B cell (primary cell): Measurements from ENCODE around the gene CRAT. TPM values are rescaled to one million over a fixed set of nuclear protein-coding genes. Genes with fewer than 3 reads are reported as not detected.

Experiments
- ATAC-seq: fragments of 200-7000 bp; cut with Tn5 transposase; one replicate; pipeline ENCODE4 v1.10.0; 2021; ENCODE audit warnings: low read depth, mild to moderate bottlenecking, moderate number of reproducible peaks, moderate library complexity
- CTCF ChIA-PET: fragments of 350-600 bp; sonication (Branson Sonifier 250); formaldehyde crosslinking; loops from one replicate; lab custom pipeline; 2021; ENCODE audit warnings: antibody characterized with exemption, inconsistent platforms; lab: Charles Lee
- POLR2A ChIA-PET: fragments of 350-600 bp; sonication (Branson Sonifier 250); formaldehyde crosslinking; loops from one replicate; lab custom pipeline; 2021; ENCODE audit warnings: antibody characterized with exemption; lab: Charles Lee
- DNase-seq: peaks from one replicate; pipeline ENCODE4 v3.0.0; 2013
- H2AFZ ChIP-seq: 2 replicates; pipeline ENCODE4 v1.6.1; 2012; ENCODE audit warnings: mild to moderate bottlenecking, low read depth, low read length; ENCODE audit not compliant: insufficient read depth, poor library complexity, severe bottlenecking
- H3K27ac ChIP-seq, 2 donors: 1 replicate in 1 of 2; 2 replicates in 1 of 2; pipeline ENCODE4 v1.5.1; 2012 to 2013; ENCODE audit warnings: low read length in 2 of 2, mild to moderate bottlenecking in 2 of 2, moderate library complexity in 1 of 2
- H3K27me3 ChIP-seq, 4 experiments: fragments of 200-600 bp in 1 of 4; sonication (generic) in 1 of 4; replicated peaks in 1 of 4; 1 replicate in 2 of 4; 2 replicates in 2 of 4; pipeline versions ENCODE4 v1.6.1 to v1.7.0; 2013 to 2016; ENCODE audit warnings: low read length in 3 of 4, mild to moderate bottlenecking in 2 of 4, mixed read lengths in 1 of 4, moderate library complexity in 1 of 4; ENCODE audit not compliant: insufficient read depth in 4 of 4, control insufficient read depth in 3 of 4; ENCODE audit errors: control extremely low read depth in 1 of 4
- H3K36me3 ChIP-seq, 2 experiments: replicated peaks in 1 of 2; 1 replicate in 1 of 2; 2 replicates in 1 of 2; pipeline versions ENCODE4 v1.6.1 to v1.7.1; 2013; ENCODE audit warnings: low read length in 1 of 2; ENCODE audit not compliant: insufficient read depth in 2 of 2, control insufficient read depth in 1 of 2; ENCODE audit errors: control extremely low read depth in 1 of 2, extremely low read depth in 1 of 2
- H3K4me1 ChIP-seq, 2 donors: fragments of 200-600 bp in 1 of 2; sonication (generic) in 1 of 2; 1 replicate in 1 of 2; 2 replicates in 1 of 2; pipeline versions ENCODE4 v1.5.1 to v1.6.1; 2013 to 2017; ENCODE audit warnings: low read length in 2 of 2; ENCODE audit not compliant: control insufficient read depth in 2 of 2, insufficient read depth in 2 of 2
- H3K4me2 ChIP-seq: replicated peaks from 2 replicates; pipeline ENCODE3; 2012; ENCODE audit warnings: mild to moderate bottlenecking, low read depth, low read length; ENCODE audit not compliant: poor library complexity, severe bottlenecking
- H3K4me3 ChIP-seq, 5 experiments: fragments of 200-600 bp in 1 of 5; sonication (generic) in 1 of 5; 1 replicate in 3 of 5; 2 replicates in 2 of 5; pipeline versions ENCODE4 v1.5.1 to v1.7.0; 2011 to 2016; ENCODE audit warnings: low read length in 4 of 5, mild to moderate bottlenecking in 4 of 5, low read depth in 2 of 5, control low read depth in 1 of 5, moderate library complexity in 1 of 5; ENCODE audit not compliant: insufficient read depth in 1 of 5; ENCODE audit errors: control extremely low read depth in 1 of 5, extremely low read depth in 1 of 5
- H3K79me2 ChIP-seq: fragments of 200-600 bp; sonication (generic); one replicate; pipeline ENCODE4 v1.6.0; 2016; ENCODE audit warnings: low read length; ENCODE audit not compliant: control insufficient read depth, insufficient read depth
- H3K9ac ChIP-seq: fragments of 200-600 bp; sonication (generic); 2 replicates; pipeline ENCODE4 v1.6.1; 2017; ENCODE audit warnings: mild to moderate bottlenecking, low read length, moderate library complexity
- H3K9me3 ChIP-seq, 3 donors: one replicate each; pipeline versions ENCODE4 v1.6.1 to v1.7.1; 2013; ENCODE audit warnings: low read length in 2 of 3; ENCODE audit not compliant: control insufficient read depth in 2 of 3, insufficient read depth in 1 of 3; ENCODE audit errors: control extremely low read depth in 1 of 3
- H4K20me1 ChIP-seq: 2 replicates; pipeline ENCODE4 v1.6.0; 2012; ENCODE audit warnings: mild to moderate bottlenecking, low read length; ENCODE audit not compliant: insufficient read depth, control insufficient read depth, poor library complexity, severe bottlenecking
- H3K27ac Mint-ChIP-seq: one replicate; pipeline ENCODE4 v1.8.0; 2021; ENCODE audit warnings: mixed read lengths
- H3K27me3 Mint-ChIP-seq: one replicate; pipeline ENCODE4 v1.8.0; 2021; ENCODE audit warnings: mixed read lengths
- H3K4me1 Mint-ChIP-seq: one replicate; pipeline ENCODE4 v1.8.0; 2021; ENCODE audit warnings: mixed read lengths
- H3K4me3 Mint-ChIP-seq: one replicate; pipeline ENCODE4 v1.8.0; 2021; ENCODE audit warnings: mixed read lengths
- H3K9me3 Mint-ChIP-seq: one replicate; pipeline ENCODE4 v1.8.0; 2022; ENCODE audit warnings: mixed read lengths; ENCODE audit not compliant: insufficient read depth
- CTCF ChIP-seq: fragments of 200-600 bp; IDR thresholded peaks from one replicate; pipeline ENCODE4 v1.8.0; 2022; ENCODE audit warnings: antibody characterized with exemption, mild to moderate bottlenecking
- EZH2 ChIP-seq: IDR thresholded peaks from 2 replicates; pipeline ENCODE4 v1.6.1; 2012; ENCODE audit warnings: borderline replicate concordance, low read depth, mild to moderate bottlenecking, moderate library complexity, low read length; ENCODE audit not compliant: insufficient read depth, poor library complexity, severe bottlenecking
- WGBS: methylation state at CpG from one replicate; pipeline ENCODE4 v1.1.5; 2013; ENCODE audit warnings: missing lambda C conversion rate; ENCODE audit not compliant: insufficient coverage; 5-methylcytosine and 5-hydroxymethylcytosine counted together
- intact Hi-C: fragments of 100-400 bp; cut with micrococcal nuclease; formaldehyde crosslinking; loops from one replicate; pipeline ENCODE4 v1.10.0; 2022
- polyA plus RNA-seq: library from polyadenylated mRNA; depleted of rRNA; stranded (reverse); fragments of >200 nt; gene quantifications from 2 replicates; pipeline ENCODE4 v1.2.3, GENCODE V29; 2012
- total RNA-seq, 2 donors: library from RNA; stranded (reverse); fragments of 120-200 nt in 1 of 2; gene quantifications; 1 replicate in 1 of 2; 2 replicates in 1 of 2; pipeline versions ENCODE4 v1.2.3 to v1.2.4, GENCODE V29; 2013 to 2022

Gene CRAT
- total and polyA plus RNA-seq, 2 donors (not counting 1 experiment from before 2014, with no cell fraction given) = 8.0 to 14.1 TPM

- H3K9me3 Mint-ChIP-seq = no peaks in the 10 kb centered on the region
- CTCF ChIA-PET = no interaction called here
- intact Hi-C loops = no loop called here
- H3K4me3 Mint-ChIP-seq = no peak overlapping the region
- Histone ChIP-seq H3K36me3 (peaks cover 0 to 3% of the 10 kb centered on the region in 2 experiments), H2AFZ (no peak overlapping the region), H3K9ac (no peak overlapping the region), H3K27me3 (no peaks in the 10 kb centered on the region), H3K79me2 (no peaks in the 10 kb centered on the region), H3K9me3 (no peaks in the 10 kb centered on the region), H3K4me3 (no peak overlapping the region), H3K4me2 (no peak overlapping the region), H3K4me1 (peaks cover 25 to 37% of the 10 kb centered on the region in 2 donors), H4K20me1 (no peaks in the 10 kb centered on the region), H3K27ac (peak overlapping the region in 1 of 2 donors; percentile 6)
- H3K4me1 Mint-ChIP-seq = peaks cover 25% of the 10 kb centered on the region
- no peaks in the 10 kb centered on the region for H3K27me3 Mint-ChIP-seq
- 59% methylated on average over 8 of the region's 10 CpGs for WGBS
- peak overlapping the region; percentile 75 for H3K27ac Mint-ChIP-seq
- ATAC-seq (no peak), DNase-seq (no peak)
- POLR2A ChIA-PET = no interaction called here
- TF ChIP-seq EZH2 = no peak
- TF ChIP-seq CTCF = no peak
These were observed 39.0 kb downstream of the CRAT start for GRCh38 chr9:129071526-129072126.

GRCh38 chr9:129070696-129071525 is 39.7 kb downstream of the CRAT start:
- Histone ChIP-seq H3K27ac (peak overlapping the region in 1 of 2 donors; percentile 12), H3K36me3 (peaks cover 0 to 5% of the 10 kb centered on the region in 2 experiments), H3K4me1 (peaks cover 25 to 37% of the 10 kb centered on the region in 2 donors), H3K9ac (no peak overlapping the region), H3K79me2 (no peaks in the 10 kb centered on the region), H3K4me3 (no peak overlapping the region), H3K9me3 (no peaks in the 10 kb centered on the region), H4K20me1 (no peaks in the 10 kb centered on the region), H3K27me3 (no peaks in the 10 kb centered on the region), H2AFZ (no peak overlapping the region), H3K4me2 (peak overlapping the region; percentile 76)
- ATAC-seq = no peak
- CTCF ChIA-PET = no interaction called here
- DNase-seq = no peak
- intact Hi-C loops = no loop called here
- TF ChIP-seq CTCF (no peak), EZH2 (no peak)
- 79% methylated on average over 15 of the region's 21 CpGs for WGBS
- Mint-ChIP-seq H3K4me3 (no peak overlapping the region), H3K27me3 (no peaks in the 10 kb centered on the region), H3K4me1 (peaks cover 25% of the 10 kb centered on the region), H3K27ac (no peak overlapping the region), H3K9me3 (no peaks in the 10 kb centered on the region)
- POLR2A ChIA-PET = interaction anchor here (2.3 kb wide), 1 partner anchor 10 kb away, joined by 15 read pairs; the partner anchor contains the start of gene DOLPP1
